Fibroblast of skin of left quadriceps (primary cell): ENCODE results near the gene GOLGA6L7.
A peak's percentile ranks its signal among the peaks of the same experiment; 100 is the strongest.
"Not testable (repeated sequence)": the region's sequence is repeated elsewhere in the genome, so short reads cannot be mapped to it uniquely, and the experiment has no call there.

Source experiments
- DNase-seq, 2 experiments: peaks; one replicate each; pipeline ENCODE4 v3.0.0-alpha.2; 2013; ENCODE audit warnings: low read depth in 2 of 2

The GOLGA6L7 gene

GRCh38 chr15:28844147-28844546, 4.3 kb downstream of the GOLGA6L7 start:
- not testable (repeated sequence) for DNase-seq

GRCh38 chr15:28843520-28843919, 4.9 kb downstream of the GOLGA6L7 start:
- DNase-seq, result not testable (repeated sequence)

GRCh38 chr15:28842210-28842609, 6.2 kb downstream of the GOLGA6L7 start:
- not testable (repeated sequence) for DNase-seq

GRCh38 chr15:28840285-28840684, 8.2 kb downstream of the GOLGA6L7 start:
- not testable (repeated sequence) for DNase-seq

GRCh38 chr15:28834957-28835585, 13.4 kb downstream of the GOLGA6L7 start:
- not testable (repeated sequence) for DNase-seq

GRCh38 chr15:28831897-28832587, 16.4 kb downstream of the GOLGA6L7 start:
- DNase-seq, result peak; percentile 33 to 38

GRCh38 chr15:28821420-28821819, 27.0 kb downstream of the GOLGA6L7 start:
- DNase-seq, result not testable (repeated sequence)

- DNase-seq, result not testable (repeated sequence)
These were observed 28.5 kb downstream of the GOLGA6L7 start for GRCh38 chr15:28819930-28820295.

- not testable (repeated sequence) for DNase-seq
These were observed 29.2 kb downstream of the GOLGA6L7 start for GRCh38 chr15:28819019-28819929.

- not testable (repeated sequence) for DNase-seq
These were observed 30.3 kb downstream of the GOLGA6L7 start for GRCh38 chr15:28818168-28818567.

GRCh38 chr15:28814059-28814458, 34.4 kb downstream of the GOLGA6L7 start:
- DNase-seq, result not testable (repeated sequence)

GRCh38 chr15:28813392-28813791, 35.1 kb downstream of the GOLGA6L7 start:
- not testable (repeated sequence) for DNase-seq

GRCh38 chr15:28811852-28812550, 36.4 kb downstream of the GOLGA6L7 start:
- DNase-seq, result not testable (repeated sequence)

- DNase-seq, result not testable (repeated sequence)
These were observed 38.0 kb downstream of the GOLGA6L7 start for GRCh38 chr15:28810444-28810843.

- not testable (repeated sequence) for DNase-seq
These were observed 40.3 kb downstream of the GOLGA6L7 start for GRCh38 chr15:28808136-28808535.

GRCh38 chr15:28800366-28800765, 48.1 kb downstream of the GOLGA6L7 start:
- not testable (repeated sequence) for DNase-seq

GRCh38 chr15:28798234-28798633, 50.2 kb downstream of the GOLGA6L7 start:
- DNase-seq, result not testable (repeated sequence)

- not testable (repeated sequence) for DNase-seq
These were observed 54.2 kb downstream of the GOLGA6L7 start for GRCh38 chr15:28794231-28794630.
